Smooth muscle cell (in vitro differentiated cells): ENCODE measurements around the gene ZNF687. TPM values are rescaled to one million over a fixed set of nuclear protein-coding genes. Genes with fewer than 3 reads are reported as not detected.
A peak's percentile ranks its signal among the peaks of the same experiment; 100 is the strongest.

Source experiments
- DNase-seq: peaks from one replicate; lab custom pipeline; 2025; ENCODE audit not compliant: unreplicated experiment; lab: John Stamatoyannopoulos, UW
- H2AFZ ChIP-seq: fragments of 200-600 bp; sonication (generic); 2 replicates; pipeline ENCODE4 v1.6.0; 2016; ENCODE audit warnings: antibody characterized with exemption, low read depth, mild to moderate bottlenecking
- H3F3A ChIP-seq: fragments of 200-600 bp; sonication (generic); 2 replicates; pipeline ENCODE4 v1.6.0; 2017; ENCODE audit warnings: antibody characterized with exemption, low read depth
- H3K27ac ChIP-seq: fragments of 200-600 bp; sonication (generic); 2 replicates; pipeline ENCODE4 v1.5.1; 2016; ENCODE audit warnings: low read depth, mild to moderate bottlenecking
- H3K27me3 ChIP-seq: fragments of 200-600 bp; sonication (generic); 2 replicates; pipeline ENCODE4 v1.6.1; 2016; ENCODE audit warnings: low read depth, mild to moderate bottlenecking
- H3K36me3 ChIP-seq: fragments of 200-600 bp; sonication (generic); 2 replicates; pipeline ENCODE4 v1.5.1; 2016; ENCODE audit warnings: low read depth
- H3K4me1 ChIP-seq: fragments of 200-600 bp; sonication (generic); 2 replicates; pipeline ENCODE4 v1.5.1; 2016; ENCODE audit warnings: low read depth
- H3K4me2 ChIP-seq: fragments of 200-600 bp; sonication (generic); 2 replicates; pipeline ENCODE4 v1.6.0; 2016; ENCODE audit warnings: mild to moderate bottlenecking
- H3K4me3 ChIP-seq: fragments of 200-600 bp; sonication (generic); 2 replicates; pipeline ENCODE4 v1.5.1; 2016; ENCODE audit warnings: mild to moderate bottlenecking
- H3K79me2 ChIP-seq: fragments of 200-600 bp; sonication (generic); 2 replicates; pipeline ENCODE4 v1.6.0; 2016; ENCODE audit warnings: low read depth, mild to moderate bottlenecking
- H3K9ac ChIP-seq: fragments of 200-600 bp; sonication (generic); 2 replicates; pipeline ENCODE4 v1.6.0; 2016; ENCODE audit warnings: low read depth
- H3K9me3 ChIP-seq: fragments of 200-600 bp; sonication (generic); replicated peaks from 2 replicates; pipeline ENCODE4 v1.5.1; 2016; ENCODE audit warnings: low read depth
- H4K20me1 ChIP-seq: fragments of 200-600 bp; sonication (generic); 2 replicates; pipeline ENCODE4 v1.6.0; 2016; ENCODE audit warnings: low read depth
- WGBS: methylation state at CpG from one replicate; pipeline ENCODE4 v1.1.7; 2016; ENCODE audit warnings: low lambda C conversion rate; 5-methylcytosine and 5-hydroxymethylcytosine counted together
- polyA plus RNA-seq: library from polyadenylated mRNA; unstranded; fragments of >200 nt; fragmentation: Nextera tagmentation; extraction: Ambion mirVana; gene quantifications from 2 replicates; pipeline ENCODE4 v1.2.1, GENCODE V29; 2016
- total RNA-seq: library from RNA; depleted of rRNA; stranded (reverse); fragments of >200 nt; gene quantifications from 2 replicates; pipeline ENCODE4 v1.2.3, GENCODE V29; 2014
- TF ChIP-seq, protein P1 (sequence below): fragments of 200-600 bp; sonication (generic); IDR thresholded peaks from 2 replicates; pipeline ENCODE4 v1.5.1; 2017; ENCODE audit warnings: borderline replicate concordance, mild to moderate bottlenecking, antibody characterized with exemption; ENCODE audit not compliant: insufficient read depth, poor library complexity, severe bottlenecking

The ZNF687 gene
- total and polyA plus RNA-seq, 2 experiments from 2014 or later, result 2.4 to 10.7 TPM

DNA sequence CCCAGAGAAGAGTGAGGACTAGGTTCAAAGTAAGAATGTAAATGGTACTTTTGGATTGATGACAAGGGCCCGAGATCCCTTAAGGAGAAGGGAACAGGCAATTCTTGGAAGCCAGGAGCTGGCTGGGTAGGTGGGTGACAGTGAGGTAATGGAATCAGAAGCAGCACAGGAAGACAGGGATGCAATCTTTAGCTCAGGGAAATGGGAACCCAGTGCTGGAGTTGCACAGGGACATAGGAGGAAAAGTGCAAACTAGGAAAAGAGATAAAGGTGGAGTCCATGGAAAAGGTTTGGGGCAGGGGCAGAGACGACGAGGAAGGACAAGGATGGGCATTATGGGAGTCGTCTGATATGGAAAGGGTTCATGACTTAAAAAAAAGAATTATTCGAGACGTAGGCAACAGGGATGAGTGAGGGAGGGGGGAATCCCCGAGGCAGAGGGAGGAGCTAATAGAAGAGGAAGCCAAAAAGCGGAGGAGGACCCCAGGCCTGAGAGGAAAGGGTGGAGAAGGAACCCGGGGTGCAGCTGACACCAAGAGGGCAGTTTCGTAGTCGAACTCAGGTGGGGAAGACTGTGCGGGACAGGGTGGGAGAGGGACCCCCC lies 44.6 kb downstream of the ZNF687 start:
- Histone ChIP-seq H3K36me3 (no peaks in the 10 kb centered on the region), H3K79me2 (peaks cover 53% of the 10 kb centered on the region), H3K9me3 (no peaks in the 10 kb centered on the region), H3K27me3 (no peaks in the 10 kb centered on the region), H3K4me2 (peak overlapping the region; percentile 88), H3K4me3 (peak overlapping the region; percentile 73), H3F3A (no peaks in the 10 kb centered on the region), H4K20me1 (peaks cover 4% of the 10 kb centered on the region), H2AFZ (peak overlapping the region; percentile 98), H3K4me1 (peaks cover 9% of the 10 kb centered on the region), H3K9ac (peak overlapping the region; percentile 98), H3K27ac (peak overlapping the region; percentile 98)
- WGBS, result 5% methylated on average over 12 of the region's 12 CpGs
- DNase-seq, result no peak
- TF ChIP-seq, protein P1, sequence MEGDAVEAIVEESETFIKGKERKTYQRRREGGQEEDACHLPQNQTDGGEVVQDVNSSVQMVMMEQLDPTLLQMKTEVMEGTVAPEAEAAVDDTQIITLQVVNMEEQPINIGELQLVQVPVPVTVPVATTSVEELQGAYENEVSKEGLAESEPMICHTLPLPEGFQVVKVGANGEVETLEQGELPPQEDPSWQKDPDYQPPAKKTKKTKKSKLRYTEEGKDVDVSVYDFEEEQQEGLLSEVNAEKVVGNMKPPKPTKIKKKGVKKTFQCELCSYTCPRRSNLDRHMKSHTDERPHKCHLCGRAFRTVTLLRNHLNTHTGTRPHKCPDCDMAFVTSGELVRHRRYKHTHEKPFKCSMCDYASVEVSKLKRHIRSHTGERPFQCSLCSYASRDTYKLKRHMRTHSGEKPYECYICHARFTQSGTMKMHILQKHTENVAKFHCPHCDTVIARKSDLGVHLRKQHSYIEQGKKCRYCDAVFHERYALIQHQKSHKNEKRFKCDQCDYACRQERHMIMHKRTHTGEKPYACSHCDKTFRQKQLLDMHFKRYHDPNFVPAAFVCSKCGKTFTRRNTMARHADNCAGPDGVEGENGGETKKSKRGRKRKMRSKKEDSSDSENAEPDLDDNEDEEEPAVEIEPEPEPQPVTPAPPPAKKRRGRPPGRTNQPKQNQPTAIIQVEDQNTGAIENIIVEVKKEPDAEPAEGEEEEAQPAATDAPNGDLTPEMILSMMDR, result no peak

DNA sequence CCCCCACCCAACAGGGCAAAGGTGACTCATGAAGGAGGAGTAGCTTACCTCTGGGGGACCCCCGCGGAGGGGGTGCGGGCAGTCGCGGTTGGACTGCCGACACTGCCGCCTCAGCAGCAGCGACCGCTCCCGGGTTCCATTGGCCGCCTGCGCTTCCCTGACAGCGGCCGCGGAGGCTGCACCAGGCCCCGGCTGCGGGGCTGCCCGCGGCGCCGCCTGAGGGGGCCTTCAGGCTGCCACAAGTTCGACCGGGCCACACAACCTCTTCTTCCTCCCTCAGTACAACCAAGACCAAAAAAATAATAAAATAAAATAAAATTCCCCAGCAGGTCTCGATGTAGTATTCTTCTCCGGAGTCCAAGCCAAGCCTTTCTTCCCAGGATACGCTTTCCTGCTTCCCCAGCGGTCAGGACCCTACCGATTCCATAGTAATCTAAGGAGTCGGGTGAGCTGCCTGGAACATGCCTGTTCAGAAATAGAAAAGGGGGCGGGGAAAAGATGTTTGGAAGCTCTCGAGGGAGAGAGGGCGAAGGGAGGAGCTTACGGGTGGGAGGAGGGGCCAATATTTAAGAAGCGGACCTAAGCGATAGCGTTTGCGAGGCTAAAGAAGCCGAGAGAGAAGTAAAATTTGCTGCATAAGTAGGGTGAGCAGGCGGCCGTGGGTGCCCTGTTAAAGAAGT lies 45.3 kb downstream of the ZNF687 start, which contains the start of gene PI4KB:
PI4KB (minus strand) TSS at position 194 of the 680 bp plus-strand sequence. CDS start 10,935 bp downstream, outside the sequence.
- H4K20me1 ChIP-seq, result peaks cover 4% of the 10 kb centered on the region
- no peaks in the 10 kb centered on the region for H3K9me3 ChIP-seq
- H3K36me3 ChIP-seq, result no peaks in the 10 kb centered on the region
- peak; percentile 43 for DNase-seq
- peak within 1 kb of the TSS; percentile 73 for H3K4me3 ChIP-seq
- peak within 1 kb of the TSS; percentile 98 for H3K27ac ChIP-seq
- peaks cover 46% of the 10 kb centered on the region for H3K79me2 ChIP-seq
- H2AFZ ChIP-seq, result peak within 1 kb of the TSS; percentile 98
- no peaks in the 10 kb centered on the region for H3F3A ChIP-seq
- WGBS, result 0% methylated on average over 32 of the region's 40 CpGs
- TF ChIP-seq, protein P1, result no peak
- peak within 1 kb of the TSS; percentile 88 for H3K4me2 ChIP-seq
- H3K9ac ChIP-seq, result peak within 1 kb of the TSS; percentile 98
- H3K27me3 ChIP-seq, result no peaks in the 10 kb centered on the region
- peaks cover 9% of the 10 kb centered on the region for H3K4me1 ChIP-seq

DNA sequence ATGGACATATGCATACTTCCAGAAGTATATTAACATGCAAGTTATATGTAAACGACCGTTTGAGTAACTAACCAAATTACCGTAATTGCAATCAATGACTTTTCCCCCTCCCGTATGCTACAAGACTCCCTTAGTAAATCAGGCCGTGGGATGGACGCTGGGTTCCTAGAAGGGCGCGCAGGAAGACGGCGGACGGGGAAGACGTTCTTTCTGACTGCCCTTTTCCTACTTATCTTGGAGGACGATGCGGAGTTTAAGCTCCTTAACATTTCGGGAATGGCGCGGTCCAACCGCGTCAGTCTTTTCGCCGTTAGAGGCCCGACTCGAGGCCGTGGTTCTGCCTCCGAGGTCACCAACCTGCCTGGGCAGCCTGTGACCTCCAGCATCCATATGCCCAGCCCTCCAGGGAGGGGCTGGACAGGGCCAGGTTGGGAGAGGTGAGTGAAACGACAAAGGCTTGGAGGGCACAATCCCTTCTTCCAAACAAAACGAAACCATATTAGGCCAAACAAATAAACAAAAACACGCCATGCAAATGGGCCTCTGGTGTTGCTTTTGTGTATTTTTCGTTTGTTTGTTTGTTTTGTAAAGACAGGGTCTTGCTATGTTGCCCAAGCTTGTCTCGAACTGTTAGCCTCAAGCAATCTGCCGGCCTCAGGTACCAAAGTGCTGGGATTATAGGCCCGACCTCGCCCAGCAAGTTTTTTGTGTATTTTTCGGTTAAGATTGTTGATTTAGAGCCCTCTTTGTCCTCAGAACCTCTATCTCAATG lies 46.0 kb downstream of the ZNF687 start:
- peak overlapping the region; percentile 88 for H3K4me2 ChIP-seq
- 17% methylated on average over 34 of the region's 34 CpGs for WGBS
- peaks cover 4% of the 10 kb centered on the region for H4K20me1 ChIP-seq
- H3K27me3 ChIP-seq, result no peaks in the 10 kb centered on the region
- peak overlapping the region; percentile 98 for H3K27ac ChIP-seq
- H3K4me3 ChIP-seq, result peak overlapping the region; percentile 73
- H2AFZ ChIP-seq, result peak overlapping the region; percentile 98
- peaks cover 39% of the 10 kb centered on the region for H3K79me2 ChIP-seq
- H3K9ac ChIP-seq, result peak overlapping the region; percentile 98
- TF ChIP-seq, protein P1, result no peak
- DNase-seq, result no peak
- no peaks in the 10 kb centered on the region for H3K9me3 ChIP-seq
- H3K4me1 ChIP-seq, result peaks cover 9% of the 10 kb centered on the region
- H3F3A ChIP-seq, result no peaks in the 10 kb centered on the region
- H3K36me3 ChIP-seq, result no peaks in the 10 kb centered on the region
